GM13977 (cell line): Measurements from ENCODE around the gene SNRNP48.

Experiments used
- DNase-seq: peaks from one replicate; pipeline ENCODE4 v3.0.0; 2012; ENCODE audit warnings: low spot score
- in situ Hi-C: fragments of 300-500 bp; cut with MboI; formaldehyde crosslinking; loops from one replicate; pipeline ENCODE4 v1.12.0; 2022; ENCODE audit warnings: low sequenced_read_pairs, low pct_unique_long_range_greater_than_20kb, mixed read lengths, inconsistent platforms; ENCODE audit not compliant: unreplicated experiment
- TF ChIP-seq, protein P1 (sequence below): IDR thresholded peaks from 2 replicates; pipeline ENCODE4 v1.5.1; 2012; ENCODE audit warnings: mild to moderate bottlenecking, control low read depth; ENCODE audit not compliant: insufficient read depth; ENCODE audit errors: extremely low read depth, missing control alignments

SNRNP48 gene

DNA sequence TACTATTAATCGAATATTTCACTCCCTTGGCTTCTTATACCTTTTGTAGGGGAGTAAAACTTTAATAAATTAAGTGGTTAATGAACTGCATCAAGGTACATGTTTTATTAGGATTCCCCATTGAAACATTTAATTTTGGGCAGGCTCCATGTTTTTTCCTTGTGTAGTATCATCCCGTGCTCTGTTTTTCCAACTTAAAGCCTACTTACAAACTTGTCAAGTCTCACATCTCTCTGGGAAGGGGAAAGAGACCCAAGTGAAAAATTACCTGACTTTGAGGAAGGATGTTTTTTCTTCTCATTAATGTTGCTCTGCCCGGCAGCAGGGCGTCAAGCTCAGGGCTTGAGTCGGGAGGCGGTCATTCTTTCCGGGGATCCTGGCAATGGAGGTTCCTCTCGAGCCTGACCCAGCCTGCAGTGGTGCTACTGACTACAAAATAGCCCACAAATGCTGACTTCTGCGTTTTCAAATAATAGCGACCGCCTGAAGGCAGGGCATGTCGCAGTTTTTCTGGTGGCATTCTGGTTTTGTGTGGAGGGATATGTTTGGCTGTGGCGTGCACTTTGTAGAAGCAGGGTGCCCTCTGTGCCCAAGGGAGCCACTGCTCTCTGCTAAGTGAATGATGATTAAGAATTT lies 46.1 kb upstream of the SNRNP48 start:
- in situ Hi-C loops: no loop called here
- no peak for DNase-seq
- TF ChIP-seq, protein P1, sequence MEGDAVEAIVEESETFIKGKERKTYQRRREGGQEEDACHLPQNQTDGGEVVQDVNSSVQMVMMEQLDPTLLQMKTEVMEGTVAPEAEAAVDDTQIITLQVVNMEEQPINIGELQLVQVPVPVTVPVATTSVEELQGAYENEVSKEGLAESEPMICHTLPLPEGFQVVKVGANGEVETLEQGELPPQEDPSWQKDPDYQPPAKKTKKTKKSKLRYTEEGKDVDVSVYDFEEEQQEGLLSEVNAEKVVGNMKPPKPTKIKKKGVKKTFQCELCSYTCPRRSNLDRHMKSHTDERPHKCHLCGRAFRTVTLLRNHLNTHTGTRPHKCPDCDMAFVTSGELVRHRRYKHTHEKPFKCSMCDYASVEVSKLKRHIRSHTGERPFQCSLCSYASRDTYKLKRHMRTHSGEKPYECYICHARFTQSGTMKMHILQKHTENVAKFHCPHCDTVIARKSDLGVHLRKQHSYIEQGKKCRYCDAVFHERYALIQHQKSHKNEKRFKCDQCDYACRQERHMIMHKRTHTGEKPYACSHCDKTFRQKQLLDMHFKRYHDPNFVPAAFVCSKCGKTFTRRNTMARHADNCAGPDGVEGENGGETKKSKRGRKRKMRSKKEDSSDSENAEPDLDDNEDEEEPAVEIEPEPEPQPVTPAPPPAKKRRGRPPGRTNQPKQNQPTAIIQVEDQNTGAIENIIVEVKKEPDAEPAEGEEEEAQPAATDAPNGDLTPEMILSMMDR: no peak

DNA sequence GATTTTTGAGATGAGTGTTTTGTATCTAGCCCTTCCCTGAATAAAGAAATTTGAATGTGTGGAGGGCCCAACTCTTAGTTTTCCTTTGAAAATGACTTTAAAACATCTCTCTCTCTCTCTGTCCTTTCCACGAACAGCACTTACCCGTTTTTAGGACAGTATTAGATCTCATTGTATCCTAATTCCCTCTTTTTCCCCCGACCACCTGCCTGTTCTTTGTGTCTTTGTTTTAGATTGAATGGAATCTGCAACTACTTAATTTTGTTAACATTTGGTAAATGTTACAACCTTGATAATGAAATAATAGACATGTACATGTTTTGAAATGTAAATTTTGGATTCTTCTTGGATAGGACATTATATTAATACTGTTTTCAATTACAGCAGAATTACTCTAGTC lies 45.4 kb upstream of the SNRNP48 start:
- DNase-seq: no peak
- TF ChIP-seq, protein P1: no peak
- in situ Hi-C loops: no loop called here

DNA sequence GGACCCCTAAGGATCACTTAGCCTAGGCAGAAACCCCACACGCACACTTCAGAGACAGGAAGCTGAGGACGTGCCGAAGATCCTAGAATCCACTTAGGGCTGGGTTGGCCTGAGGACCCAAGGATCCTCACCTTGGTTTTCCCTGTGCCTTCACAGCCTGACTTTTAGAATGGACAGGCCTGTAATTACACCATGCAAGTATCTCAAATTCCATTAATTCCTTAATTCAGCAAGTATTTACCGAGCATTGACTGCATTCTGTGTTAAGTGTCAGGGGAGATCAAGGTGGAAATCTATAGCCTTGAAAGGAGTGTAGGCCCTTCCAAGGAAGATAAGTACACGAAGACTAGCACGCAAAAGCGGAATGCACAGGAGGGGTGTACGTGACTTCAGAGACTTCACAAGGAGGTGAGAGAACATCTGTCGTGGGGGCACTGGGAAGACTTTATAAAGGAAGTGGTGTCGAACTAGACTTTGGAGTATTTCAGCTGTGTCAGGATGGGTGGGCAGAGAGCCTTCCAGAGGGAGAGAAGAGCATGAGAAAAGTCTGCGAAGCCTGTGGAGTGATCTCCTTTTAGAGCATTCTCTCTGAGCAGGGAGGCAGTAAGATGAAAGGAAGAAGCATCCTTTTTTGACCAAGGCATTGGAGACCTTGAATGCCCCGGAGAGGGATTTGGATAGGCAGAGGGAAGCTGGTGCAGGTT lies 44.5 kb upstream of the SNRNP48 start:
- DNase-seq: no peak
- in situ Hi-C loops: no loop called here
- TF ChIP-seq, protein P1: no peak

DNA sequence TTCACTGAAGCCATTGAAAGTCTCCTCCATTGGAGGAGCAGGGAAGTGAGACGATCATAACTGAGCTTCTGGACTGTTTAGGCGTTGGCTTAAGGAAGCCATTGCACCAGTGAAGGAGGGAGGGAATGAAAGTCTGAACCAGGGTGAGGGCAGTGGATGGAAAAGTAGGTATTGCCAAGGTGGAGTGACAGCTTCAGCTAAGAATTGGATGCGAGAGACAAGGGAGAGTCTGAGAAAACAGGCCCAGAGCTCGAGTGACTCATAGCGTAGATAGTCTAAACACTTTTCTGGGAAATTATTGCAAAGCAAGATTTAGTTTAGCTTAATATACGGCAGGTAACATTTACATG lies 44.0 kb upstream of the SNRNP48 start:
- TF ChIP-seq, protein P1: no peak
- in situ Hi-C loops: no loop called here
- no peak for DNase-seq

DNA sequence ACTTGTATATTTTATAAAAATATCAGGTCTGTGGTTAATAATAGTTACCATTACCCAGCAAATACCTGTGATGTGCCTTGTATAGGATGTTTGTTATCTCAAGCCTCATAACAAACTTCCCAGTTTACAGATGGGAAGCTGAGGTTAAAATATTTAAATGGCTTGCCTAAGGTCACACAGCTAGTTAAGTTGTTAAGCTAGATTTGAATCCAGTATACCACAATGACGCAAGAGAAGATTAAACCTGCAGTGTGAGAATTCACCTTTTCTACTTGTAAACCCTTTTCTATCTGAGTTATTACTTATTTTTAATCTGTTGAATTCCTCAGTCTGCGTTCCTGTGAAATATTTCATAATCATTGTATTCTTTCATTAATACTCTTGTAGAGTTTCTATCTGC lies 43.6 kb upstream of the SNRNP48 start:
- TF ChIP-seq, protein P1: no peak
- in situ Hi-C loops: no loop called here
- no peak for DNase-seq

DNA sequence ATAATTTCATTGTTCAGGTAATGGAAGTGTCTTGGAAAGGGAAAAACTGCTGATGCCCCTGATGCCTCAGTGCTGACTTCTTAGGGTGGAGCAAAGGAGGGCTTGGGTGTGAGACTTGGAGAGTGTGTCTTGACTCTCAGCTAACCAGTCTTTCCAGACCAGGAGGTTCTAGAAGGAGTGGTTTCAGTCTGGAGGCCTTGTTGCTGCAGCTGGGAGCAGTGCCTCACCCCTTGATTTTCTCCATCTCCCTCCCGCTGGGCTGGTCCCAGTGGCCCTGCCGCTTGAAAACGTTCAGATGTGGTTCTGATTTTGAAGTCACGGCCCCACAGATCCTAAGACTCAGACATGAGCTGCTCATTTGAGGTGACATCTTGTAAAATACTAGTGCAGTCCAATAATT lies 43.1 kb upstream of the SNRNP48 start:
- in situ Hi-C loops: no loop called here
- TF ChIP-seq, protein P1: no peak
- no peak for DNase-seq
